GM18868 (cell line): Measurements from ENCODE around the gene SHFL.

Experiments used
- ATAC-seq: cut with Tn5 transposase; IDR thresholded peaks from one replicate; pipeline ENCODE4 v1.9.1; 2021; ENCODE audit warnings: mild to moderate bottlenecking, moderate library complexity; ENCODE audit not compliant: unreplicated experiment

The SHFL gene

GRCh38 chr19:10107817-10108367 lies 21.8 kb downstream of the SHFL start:
- ATAC-seq, result no peak

- ATAC-seq, result no peak
Measured at GRCh38 chr19:10109528-10109927, 23.4 kb downstream of the SHFL start.

GRCh38 chr19:10110076-10110971 lies 24.2 kb downstream of the SHFL start:
- ATAC-seq, result no peak

GRCh38 chr19:10110972-10111317 lies 24.8 kb downstream of the SHFL start:
- no peak for ATAC-seq

- ATAC-seq, result no peak
Measured at GRCh38 chr19:10111405-10111811, 25.3 kb downstream of the SHFL start, which contains the start of gene P2RY11. Gene P2RY11 (plus strand): TSS chr19:10111693. CDS start chr19:10111722, 29 bp downstream.

- ATAC-seq, result no peak
Measured at GRCh38 chr19:10112037-10112761, 26.1 kb downstream of the SHFL start.

- ATAC-seq, result no peak
Measured at GRCh38 chr19:10112895-10113591, 26.9 kb downstream of the SHFL start.

GRCh38 chr19:10113592-10113963 lies 27.5 kb downstream of the SHFL start:
- ATAC-seq, result no peak

- ATAC-seq, result no peak
Measured at GRCh38 chr19:10113964-10114650, 28.0 kb downstream of the SHFL start.

- no peak for ATAC-seq
Measured at GRCh38 chr19:10114651-10115391, 28.7 kb downstream of the SHFL start.

- ATAC-seq, result no peak
Measured at GRCh38 chr19:10115392-10116084, 29.4 kb downstream of the SHFL start.

GRCh38 chr19:10116085-10116865 lies 30.2 kb downstream of the SHFL start:
- no peak for ATAC-seq

- no peak for ATAC-seq
Measured at GRCh38 chr19:10116866-10117616, 30.9 kb downstream of the SHFL start.

GRCh38 chr19:10118960-10119359 lies 32.8 kb downstream of the SHFL start:
- ATAC-seq, result no peak

GRCh38 chr19:10120538-10121189 lies 34.5 kb downstream of the SHFL start:
- ATAC-seq, result no peak

GRCh38 chr19:10122045-10122444 lies 35.9 kb downstream of the SHFL start:
- no peak for ATAC-seq

- no peak for ATAC-seq
Measured at GRCh38 chr19:10124429-10124828, 38.3 kb downstream of the SHFL start.
